ENCODE results near the gene OLFM2.
A peak's percentile ranks its signal among the peaks of the same experiment; 100 is the strongest.
"Not testable (repeated sequence)": the region's sequence is repeated elsewhere in the genome, so short reads cannot be mapped to it uniquely, and the experiment has no call there.

OLFM2 gene

DNA sequence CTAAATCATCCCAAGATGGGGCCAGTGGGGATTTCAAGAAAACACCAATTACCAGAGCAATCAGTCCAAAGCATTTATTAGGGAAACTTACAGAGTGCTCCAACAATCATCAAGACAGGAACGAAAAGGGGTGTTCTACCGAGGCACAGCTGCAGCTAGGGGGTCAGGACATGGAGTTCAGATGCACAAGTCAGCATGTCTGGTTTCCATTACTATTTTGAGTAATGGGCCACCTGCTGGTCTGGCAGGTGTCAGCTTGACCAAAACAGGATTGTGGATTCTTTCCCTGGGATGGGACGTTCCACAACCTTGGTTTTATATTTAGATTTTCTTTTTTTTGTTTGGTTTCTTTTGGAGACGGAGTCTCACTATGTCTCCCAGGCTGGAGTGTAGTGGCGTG, 112.5 kb downstream of the OLFM2 start:
- DNase-seq = no peak

DNA sequence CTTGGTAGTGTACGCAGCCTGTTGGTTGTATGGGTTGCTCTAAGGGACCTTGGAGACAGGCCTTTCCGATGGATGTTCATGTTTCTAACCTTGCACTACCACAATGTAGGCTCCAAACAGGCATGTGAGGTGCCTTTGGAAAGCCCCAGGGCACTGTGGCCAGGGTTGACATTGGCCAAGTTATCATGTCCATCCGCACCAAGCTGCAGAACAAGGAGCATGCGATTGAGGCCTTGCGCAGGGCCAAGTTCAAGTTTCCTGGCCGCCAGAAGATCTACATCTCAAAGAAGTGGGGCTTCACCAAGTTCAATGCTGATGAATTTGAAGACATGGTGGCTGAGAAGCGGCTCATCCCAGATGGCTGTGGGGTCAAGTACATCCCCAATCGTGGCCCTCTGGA, 116.3 kb downstream of the OLFM2 start:
- not testable (repeated sequence) for DNase-seq

- no peak for DNase-seq
These were observed 116.8 kb downstream of the OLFM2 start for GRCh38 chr19:9819596-9819909.

DNA sequence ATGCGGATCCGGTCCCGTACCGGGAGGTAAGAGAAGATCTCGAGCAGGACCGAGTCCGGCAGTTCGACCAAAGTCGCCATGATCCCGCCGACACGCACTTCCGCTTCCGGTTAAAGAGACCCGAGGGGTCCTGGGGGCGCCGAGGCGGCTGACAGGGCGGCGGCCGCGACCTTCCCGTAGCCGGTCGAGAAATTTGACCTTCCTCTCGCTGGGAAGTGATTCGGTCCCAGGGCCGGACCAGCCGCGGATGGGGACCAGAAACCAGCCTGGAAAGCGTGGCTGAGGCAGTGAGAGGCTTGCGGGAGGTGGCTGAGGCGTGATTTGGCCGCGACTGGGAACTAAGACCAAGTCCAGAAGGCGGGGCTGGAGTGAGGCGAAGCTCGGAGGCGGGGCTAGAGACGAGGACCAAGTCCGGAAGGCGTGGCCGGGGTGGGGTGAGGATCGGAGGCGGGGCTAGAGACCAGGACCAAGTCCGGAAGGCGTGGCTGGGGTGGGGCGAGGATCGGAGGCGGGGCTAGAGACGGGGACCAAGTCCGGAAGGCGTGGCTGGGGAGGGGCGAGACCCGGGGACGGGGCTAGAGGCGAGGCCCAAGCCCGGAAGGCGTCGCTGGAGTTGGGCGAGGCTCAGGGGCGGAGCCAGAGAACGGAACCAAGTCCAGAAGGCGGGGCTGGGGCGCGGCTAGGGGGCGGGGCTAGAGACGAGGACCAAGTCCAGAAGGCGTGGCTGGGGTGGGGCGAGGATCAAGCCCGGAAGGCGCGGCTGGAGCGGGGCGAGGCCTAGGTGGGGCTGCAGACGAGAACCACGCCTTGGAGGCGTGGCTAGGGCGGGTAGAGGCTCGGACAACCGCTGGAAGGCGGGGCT, 117.3 kb downstream of the OLFM2 start, which contains the start of gene FBXL12:
FBXL12 (minus strand) TSS at position 346 of the 862 bp plus-strand sequence; CDS start at position 80, 266 bp downstream.
- peak; percentile 97 to 98 for DNase-seq

DNA sequence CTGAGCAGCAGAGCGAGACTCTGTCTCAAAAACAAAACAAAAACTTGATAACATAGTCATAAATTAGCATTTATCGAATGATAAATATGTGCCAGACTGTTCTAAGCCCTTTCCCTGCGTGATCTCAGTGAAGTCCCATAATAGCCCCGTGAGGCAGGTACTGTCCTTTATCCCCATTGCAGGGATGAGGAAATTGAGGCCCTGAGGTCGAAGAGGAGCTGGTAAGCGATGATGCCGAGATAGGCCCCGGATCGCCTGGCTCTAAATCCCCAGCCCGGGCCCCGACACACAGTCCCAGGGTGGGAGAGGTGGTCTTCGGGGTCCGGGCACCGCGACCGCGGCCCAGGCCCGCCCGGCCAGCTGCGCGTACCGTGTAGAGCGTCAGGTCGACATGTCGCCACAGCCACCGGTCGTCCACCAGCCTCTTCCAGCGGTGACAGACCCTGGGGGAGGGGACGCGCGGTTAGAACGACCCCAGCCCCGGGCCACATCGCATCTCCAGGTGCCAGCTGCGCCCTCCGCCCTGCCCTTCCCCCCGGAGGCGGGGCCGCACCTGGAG, 118.1 kb downstream of the OLFM2 start:
- DNase-seq = no peak

DNA sequence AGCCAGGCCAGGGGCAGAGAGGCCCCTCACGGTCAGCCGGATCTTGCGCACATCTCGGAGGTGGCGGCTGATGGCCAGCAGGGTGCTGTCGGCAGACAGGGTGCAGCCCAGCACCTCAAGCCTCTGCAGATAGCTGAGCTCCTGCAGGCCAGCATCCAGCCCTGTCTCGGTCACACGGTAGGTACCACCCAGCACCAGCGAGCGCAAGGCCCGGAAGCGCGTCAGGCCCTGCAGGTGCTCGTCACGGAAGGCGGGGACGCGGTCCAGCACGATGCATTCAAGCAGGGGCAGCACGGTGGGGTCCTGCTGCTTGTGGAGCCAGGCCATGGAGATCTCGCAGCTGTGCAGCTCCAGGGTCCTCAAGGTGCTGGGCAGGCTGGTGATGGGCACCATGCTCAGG, 125.2 kb downstream of the OLFM2 start:
- no peak for DNase-seq

- no peak for DNase-seq
These were observed 127.2 kb downstream of the OLFM2 start for GRCh38 chr19:9808855-9809824.

- no peak for DNase-seq
These were observed 129.5 kb downstream of the OLFM2 start for GRCh38 chr19:9806803-9807202.
